HG03060 (cell line): ENCODE measurements around the gene TTBK2.

Source experiments
- ATAC-seq: cut with Tn5 transposase; IDR thresholded peaks from one replicate; pipeline ENCODE4 v1.9.1; 2021; ENCODE audit warnings: low read depth, moderate number of reproducible peaks; ENCODE audit not compliant: unreplicated experiment

Gene TTBK2

DNA sequence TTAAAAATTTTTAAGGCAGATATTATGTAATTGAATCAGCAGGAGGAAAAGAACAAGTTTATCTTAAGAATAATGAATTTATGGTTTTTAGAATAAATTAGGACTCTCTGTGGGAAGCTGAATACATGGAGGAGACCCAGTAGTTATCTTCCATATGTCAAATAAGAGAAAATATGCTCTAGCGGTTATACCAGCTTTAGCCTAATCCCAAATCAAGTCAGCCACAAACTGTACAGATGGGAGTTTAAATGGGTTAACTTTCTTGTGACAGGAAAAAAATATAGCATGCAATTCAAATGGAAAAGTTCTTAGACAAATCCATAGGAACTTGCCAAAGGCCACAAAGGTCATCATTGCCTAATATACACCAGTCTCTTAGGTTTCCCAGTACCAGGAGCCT is 84.3 kb downstream of the TTBK2 start:
- no peak for ATAC-seq

DNA sequence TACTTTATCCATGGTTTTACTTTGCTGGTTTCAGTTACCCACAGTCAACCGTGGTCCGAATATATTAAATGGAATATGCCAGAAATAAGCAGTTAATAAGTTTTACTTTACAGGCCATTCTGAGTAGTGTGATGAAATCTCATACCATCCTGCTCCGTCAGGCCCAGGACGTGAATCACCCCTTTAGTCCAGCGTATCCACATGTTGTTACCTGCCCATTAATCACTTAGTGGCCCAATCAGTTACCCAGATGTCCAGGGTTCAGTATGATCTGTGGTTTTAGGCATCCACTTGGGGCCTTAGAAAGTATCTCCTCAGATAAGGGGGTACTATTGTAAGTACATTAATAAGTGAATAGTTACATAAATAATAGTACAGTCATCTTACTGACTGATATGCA is 88.0 kb downstream of the TTBK2 start:
- ATAC-seq: no peak

DNA sequence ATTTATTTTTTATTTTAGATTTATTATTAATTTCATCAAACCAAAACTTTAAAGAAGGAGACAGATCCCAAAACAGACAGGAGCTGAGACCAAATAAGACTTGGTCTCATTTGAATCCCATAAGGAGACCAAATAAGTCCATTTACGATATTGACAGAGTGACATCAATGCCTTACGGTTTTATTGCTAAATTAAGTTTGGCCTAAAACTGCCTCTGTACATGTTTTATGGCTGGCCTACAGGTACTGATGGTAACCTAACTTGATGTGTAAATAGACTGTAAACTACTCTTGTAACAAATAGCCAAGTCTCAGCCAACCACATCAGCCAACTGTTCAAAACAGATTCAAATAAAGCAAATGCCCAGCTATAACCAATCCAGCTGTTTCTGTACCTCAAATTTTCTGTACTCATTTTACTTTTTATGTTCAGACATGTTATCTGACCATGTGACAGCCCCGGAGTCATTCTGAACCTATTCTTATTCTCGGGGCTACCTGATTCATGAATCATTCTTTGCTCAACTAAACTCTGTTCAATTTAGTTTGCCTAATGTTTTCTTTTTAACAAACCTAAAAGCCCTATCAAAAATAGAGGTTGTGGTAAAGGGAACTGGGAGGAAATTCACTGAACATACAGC is 94.2 kb downstream of the TTBK2 start:
- ATAC-seq: no peak

DNA sequence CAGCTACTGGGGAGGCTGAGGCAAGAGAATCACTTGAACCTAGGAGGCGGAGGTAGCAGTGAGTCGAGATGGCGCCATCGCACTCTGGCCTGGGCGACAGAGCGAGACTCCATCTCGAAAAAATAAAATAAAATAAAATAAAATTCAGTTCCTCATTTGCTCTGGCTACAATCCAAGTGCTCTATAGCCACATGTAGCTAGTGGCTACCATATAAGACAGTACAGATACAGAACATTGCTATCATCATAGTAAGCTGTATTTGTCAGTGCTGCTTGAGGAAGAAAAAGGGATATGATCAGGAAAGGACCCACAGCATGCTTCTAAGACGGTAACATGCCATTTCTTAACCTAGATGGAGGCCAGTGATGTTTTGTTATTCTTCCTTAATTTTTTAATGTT is 95.0 kb downstream of the TTBK2 start:
- no peak for ATAC-seq

DNA sequence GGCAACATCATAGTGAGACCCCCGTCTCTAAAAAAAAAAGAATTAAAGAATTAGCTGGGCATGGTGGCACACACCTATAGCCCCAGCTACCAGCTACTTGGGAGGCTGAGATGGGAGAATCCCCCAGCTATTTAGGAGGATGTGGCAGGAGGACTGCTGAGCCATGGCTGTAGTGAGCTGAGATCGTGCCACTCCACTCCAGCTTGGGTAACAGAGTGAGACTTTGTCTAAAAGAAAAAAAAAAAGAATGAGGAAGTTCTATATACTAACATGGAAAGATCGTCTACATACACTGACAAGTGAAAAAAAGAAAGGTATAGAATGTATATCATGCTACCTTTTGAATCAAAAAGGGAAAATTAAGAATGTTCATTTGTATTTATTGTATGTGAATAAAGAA is 99.8 kb downstream of the TTBK2 start:
- no peak for ATAC-seq

DNA sequence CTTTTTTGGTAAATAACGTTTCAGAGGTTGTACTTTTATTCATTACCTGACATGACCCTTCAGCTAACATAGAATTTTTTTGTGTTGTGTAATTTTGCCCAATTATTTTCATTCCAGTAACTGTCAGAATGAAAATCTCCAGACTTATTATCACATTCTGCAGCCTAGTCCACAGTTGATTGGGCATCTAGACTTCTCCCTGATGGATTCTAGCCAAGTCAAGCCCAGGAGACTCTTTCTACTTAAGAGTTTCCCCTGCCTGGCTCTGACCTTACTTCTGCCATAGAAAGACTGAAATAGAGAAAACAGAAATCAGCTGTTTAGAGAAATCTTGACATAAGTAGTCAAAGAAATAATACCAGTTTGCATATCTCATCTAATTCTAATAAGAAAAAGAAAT is 100.8 kb downstream of the TTBK2 start:
- ATAC-seq: no peak

DNA sequence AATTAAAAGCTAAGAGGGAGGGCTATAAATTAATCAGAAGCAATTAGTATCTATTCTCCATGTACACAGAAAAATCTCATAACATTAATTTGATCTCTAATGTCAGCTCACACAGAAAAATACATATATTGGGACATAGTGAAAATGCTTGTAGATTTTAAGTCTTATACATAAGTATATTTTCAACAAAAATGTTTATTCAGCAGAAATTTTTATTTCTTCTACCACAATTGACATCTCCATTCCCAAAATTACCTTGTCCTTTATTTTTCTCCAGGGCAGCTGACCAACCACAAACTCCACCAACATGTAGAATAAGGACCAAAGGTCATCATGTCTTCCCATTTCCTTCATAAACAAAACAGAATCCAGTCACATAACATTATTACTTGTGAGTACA is 109.1 kb downstream of the TTBK2 start:
- no peak for ATAC-seq

DNA sequence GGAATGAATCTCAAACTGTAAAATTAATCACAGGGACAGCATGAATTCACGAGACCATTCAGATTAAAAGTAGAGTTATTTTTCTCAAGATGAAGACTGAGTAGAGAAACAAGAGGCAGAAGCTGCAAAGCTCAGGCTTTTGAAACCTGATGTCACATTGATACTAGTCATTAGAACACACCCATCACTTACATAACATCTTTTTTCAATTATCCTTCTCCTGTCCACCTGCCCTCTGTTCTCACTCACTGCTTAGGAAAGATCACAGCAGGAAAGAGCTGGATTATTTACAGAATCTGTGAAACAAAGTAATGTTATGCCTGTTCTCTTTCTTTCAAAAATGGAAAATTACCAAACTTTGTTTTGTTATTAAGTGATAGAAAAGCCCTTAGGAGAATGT is 111.7 kb downstream of the TTBK2 start:
- ATAC-seq: no peak

DNA sequence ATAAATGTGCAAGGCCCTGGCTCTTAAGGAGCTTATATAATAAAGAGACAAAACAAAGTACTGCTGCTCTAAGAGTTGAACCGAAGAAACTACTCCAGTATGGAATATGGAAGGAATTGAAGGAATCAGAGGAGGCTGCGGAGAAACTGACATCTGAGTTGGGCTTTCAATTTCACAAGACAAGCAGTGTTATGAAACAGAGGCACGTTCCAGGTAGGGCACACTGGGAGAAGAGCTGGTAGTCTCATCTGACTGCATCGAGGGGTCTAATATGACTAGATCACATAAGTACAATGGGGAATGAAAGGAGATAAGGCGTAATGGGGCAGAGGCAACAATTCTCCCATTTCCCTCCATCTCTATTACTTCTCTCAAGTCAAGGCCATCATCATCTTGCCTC is 115.3 kb downstream of the TTBK2 start:
- ATAC-seq: no peak

DNA sequence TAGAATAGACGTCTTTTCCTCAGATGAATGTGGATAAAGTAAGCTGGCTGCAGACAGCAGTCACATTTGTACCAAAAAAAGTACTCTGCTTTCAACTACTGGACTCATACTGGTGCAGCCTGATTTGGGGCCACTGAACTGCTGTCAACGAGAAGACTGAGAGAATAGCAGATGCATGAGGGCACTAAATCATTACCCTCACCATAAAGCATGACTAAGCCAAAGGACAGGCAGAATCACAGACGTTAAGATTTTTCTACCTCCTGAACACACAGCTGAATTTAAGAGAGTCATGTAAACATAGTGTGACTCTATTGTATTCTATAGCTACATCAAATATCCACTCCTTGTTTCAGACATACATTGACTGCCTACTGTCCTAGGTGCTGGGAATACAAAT is 115.8 kb downstream of the TTBK2 start:
- ATAC-seq: no peak

DNA sequence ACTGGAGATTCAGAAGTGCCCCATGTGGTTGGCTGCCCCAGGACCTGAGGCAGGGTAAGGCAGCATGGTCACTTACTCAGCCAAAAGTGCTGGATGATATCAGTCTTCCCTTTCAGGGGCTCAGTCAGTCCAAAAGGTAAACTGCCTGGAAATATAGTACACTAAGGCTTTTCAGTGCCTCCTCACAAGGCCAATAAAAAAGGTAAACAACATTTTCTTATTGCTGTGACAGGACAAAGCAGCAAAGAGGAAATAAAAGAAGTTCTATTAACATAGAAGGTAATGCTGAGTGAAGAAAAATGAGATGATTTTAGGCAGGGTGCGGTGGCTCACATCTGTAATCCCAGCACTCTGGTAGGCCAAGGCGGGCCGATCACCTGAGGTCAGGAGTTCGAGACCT is 117.1 kb downstream of the TTBK2 start:
- no peak for ATAC-seq

DNA sequence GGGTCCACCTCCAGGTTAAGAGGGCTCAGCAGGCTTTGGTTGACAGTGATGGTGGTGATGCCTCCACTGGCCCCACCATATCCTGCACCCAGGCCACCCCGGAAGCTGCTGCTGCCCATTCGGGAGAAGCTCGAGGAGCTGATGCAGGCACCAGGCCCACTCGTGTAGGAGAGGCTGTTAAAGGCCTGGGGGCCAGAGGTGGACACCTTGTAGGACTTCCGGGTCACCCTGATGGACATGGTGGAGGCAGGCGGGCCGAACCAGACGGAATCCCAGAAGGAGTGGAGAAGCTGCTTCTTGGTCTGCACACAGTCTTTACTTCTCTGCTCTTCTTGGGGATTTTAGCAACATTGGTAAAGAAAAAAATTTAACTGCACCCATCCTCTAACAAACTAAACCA is 118.4 kb downstream of the TTBK2 start:
- ATAC-seq: no peak

DNA sequence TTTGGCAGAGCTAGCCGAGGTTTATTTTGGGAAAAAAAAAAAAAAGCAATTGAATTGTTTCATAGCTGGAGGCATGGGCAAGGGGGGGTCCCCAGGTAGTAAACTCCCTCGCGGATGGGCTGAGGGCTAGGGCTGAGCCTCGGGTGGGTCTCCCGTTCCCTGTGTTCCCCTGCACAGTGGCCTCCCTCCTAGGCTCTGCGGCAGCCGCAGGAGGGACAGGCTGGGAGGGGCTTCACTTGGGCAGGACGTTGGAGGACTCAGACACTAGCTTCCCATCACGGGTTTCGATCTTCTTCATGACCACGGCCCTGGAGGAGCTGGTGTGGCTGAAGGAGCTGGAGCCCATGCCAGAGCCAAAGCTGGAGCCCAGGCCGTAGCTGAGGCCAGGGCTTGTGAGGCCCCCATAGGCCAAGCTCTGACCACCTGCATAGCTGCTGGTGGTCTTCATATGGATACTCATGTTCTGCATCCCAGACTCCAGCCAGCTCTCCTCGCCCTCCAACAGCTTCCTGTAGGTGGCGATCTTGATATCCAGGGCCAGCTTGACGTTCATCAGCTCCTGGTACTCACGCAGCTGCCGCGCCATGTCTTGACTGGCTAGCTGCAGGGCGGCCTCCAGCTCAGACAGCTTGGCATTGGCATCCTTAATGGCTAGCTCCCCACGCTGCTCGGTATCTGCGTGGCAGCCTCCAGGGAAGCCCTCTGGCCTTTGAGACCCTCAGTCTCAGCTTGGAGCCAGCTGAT is 119.7 kb downstream of the TTBK2 start:
- no peak for ATAC-seq

DNA sequence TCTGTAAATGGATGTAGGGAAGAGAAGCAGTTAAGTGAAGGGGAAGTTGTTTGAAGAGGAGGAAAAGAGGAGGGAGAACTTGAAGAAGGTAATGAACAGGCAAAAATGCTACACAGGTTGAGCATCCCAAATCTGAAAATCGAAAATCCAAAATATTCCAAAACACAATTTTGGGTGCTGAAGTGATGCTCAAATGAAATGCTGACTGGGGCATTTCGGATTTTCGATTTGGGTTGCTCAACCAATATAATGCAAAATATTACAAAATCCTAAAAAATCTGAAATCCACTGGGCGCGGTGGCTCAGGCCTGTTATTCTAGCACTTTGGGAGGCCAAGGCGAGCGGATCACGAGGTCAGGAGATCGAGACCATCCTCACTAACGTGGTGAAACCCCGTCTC is 121.8 kb downstream of the TTBK2 start:
- no peak for ATAC-seq

DNA sequence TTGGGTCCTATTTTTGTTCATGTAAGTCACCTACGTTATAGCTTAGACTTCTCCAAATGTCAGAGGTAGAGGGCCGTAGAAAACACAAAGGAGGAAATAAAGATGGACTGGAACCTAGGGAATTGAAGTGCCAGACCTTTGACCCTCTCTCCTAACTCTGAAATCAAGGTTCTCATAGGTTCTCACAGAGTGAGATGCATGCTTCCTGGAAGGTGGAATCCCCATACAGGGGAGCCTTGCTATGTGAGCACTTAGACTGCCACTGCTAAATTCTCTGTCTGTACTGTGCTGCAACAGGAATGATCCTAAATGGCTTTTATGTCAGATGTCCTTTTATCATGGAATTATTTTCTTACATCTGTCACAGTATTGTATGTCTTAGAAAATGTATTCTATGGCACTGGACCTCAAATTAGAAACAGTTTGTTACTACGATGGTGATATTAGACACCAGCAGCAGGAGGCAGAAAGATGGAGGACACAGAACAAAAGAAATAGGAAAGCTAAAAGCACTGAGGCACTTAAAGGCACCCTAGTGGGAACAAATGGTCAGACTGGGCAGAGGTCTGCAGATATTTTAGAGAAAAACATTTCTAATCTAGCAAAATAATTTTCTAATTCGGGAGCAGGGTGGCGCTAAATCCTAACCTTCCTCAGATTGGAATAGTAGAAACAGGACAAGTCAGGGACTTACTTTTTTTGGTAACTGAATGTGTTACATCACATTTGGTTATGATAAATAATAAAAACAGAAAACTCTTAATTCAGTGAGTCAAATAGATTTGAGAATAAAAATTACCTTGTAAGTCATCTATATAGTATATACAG is 123.4 kb downstream of the TTBK2 start:
- no peak for ATAC-seq

DNA sequence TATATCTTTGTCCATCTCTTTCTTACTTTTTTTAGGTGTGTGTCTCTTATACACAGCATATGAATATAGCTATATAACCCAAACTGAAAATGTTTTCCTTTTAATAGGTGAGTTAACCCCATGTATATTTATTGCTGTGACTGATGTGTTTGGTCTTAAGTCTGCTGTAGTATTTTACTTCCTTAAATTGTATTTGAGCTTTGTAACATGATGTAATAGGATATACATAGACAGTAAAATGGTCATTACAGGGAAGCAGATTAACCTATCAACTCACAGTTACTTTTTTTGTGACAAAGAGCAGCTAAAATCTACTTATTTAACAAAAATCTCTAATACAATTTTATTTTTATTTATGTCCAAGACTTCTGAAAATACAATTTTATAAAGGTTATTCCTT is 131.9 kb downstream of the TTBK2 start:
- ATAC-seq: no peak

DNA sequence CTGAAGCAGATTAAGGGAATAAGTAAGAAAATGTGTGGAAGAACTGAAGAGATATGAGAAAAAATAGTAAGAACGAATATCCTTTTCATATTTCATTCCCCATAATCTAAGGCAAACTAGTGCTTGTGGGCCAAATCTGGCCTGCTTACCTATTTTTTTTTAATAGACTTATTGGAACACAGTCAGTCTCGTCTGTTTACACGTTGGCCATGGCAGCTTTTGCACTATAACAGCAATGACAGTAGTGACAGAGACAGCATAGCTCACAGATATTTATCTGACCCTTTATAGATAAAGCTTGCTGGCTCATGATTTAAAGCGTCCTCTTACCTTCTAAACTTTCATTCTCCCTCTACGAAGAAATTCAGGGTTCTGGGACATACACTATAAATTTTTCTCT is 133.6 kb downstream of the TTBK2 start:
- no peak for ATAC-seq

DNA sequence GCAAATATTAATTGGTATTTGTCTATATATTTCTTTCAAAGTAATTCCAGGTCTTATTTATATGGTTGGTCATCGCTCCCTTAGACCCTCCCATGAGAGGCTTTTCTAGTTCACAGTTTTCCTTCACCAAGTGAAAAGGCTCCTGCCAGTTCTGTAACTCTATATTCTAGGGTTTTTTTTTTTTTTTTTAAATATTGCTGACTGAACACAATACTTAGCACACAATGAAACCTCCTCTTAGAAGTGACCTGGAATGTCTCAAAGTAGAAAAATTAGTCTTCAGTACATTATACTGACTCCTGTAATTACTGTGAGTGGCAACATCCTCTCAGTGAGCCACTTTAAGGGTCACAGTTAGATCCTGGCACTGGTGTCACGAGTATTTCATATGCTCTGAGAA is 135.0 kb downstream of the TTBK2 start:
- ATAC-seq: no peak

DNA sequence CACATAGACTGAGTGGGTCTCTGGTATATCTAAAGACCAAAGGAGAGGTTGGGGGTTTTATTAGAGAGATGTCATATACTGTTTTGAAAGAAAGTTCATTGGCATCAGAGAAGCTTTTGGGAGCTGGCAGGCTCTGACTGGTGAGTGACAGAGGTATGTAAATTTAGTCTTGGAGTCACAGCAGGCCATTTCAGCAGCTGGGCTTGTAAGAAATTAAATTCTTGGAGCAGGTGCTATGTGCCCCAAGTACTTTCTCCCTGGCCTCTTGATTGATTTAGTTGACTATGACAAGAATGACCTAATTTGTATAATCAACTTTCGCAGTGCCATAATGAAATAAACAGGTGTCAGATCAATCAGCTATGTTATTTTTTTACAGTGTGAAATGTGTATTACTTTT is 135.9 kb downstream of the TTBK2 start:
- no peak for ATAC-seq

DNA sequence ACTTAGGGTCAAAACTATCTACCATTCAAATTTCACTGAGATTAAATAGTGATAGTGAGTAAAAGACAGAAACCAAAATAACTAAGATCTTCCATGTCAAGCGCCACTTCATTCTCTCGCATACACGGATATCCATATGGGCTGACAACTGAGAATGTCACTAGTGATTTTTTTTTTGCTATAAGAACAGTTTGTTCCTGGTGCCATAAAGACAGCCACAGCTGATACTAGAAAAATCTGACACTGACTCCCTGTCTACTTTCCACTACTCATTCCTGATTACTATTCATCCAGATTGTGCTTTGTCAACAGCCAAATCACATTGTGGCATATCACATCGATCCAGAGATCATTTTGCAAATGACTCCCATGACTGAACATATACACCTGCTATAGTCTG is 137.9 kb downstream of the TTBK2 start:
- ATAC-seq: no peak

DNA sequence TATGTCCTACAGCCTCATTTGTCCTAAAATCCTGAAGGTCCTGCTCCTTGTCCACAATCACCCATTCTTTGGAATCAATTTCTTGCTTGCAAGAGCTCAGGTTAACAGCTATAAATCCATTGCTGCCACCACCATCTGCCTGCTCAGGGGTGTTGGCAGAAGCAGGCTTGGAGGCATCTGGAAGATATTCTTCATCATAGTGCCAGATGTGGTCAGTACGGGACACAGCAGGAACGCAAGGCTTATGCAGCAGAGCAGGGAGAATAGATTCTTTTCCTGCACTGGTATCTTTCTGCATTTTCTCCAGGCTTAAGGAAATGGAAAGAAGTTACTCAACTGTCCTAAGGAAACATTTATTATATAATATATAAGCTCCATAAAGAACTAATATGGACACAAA is 145.2 kb downstream of the TTBK2 start:
- ATAC-seq: no peak

DNA sequence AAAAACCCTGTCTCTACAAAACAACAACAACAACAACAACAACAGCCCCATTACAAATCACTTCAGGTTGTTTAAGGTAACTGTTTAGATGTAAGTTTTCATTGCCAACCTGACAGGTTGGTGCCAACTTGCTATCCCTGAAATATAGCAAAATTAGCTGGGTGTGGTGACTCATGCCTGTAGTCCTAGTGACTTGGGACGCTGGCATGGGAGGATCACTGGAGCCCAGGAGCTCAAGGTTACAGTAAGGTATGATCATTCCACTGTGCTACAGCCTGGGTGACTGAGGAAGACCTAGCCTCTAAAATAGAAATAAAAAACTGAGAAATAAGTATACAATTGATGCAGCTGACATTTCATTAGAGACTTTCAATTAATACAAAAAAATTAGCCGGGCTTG is 147.7 kb downstream of the TTBK2 start:
- ATAC-seq: no peak
